ENCODE data around the gene RAF1. TPM values are rescaled to one million over a fixed set of nuclear protein-coding genes. Genes with fewer than 3 reads are reported as not detected.

The RAF1 gene
- total and polyA plus RNA-seq, 9 of the 15 experiments (the other 6 are each of a cell fraction or from before 2014, with no cell fraction given): 28.0 to 183 (median 85.6) TPM

DNA sequence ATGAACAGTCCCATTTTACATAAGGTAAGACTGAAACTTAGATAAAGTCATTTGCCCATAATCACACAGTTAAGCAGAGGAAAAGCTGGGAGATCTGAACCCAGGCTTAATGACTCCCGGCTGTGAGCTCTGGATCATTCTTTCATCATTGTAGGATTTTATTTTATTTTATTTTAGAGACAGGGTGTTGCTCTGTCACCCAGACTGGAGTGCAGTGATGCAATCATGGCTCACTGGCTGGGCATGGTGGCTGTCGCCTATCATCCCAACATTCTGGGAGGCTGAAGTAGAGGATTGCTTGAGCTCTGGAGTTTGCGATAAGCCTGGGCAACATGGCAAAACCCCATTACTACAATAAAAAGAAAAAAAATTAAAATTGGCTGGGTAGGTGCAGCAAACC is 31.2 kb upstream of the RAF1 start (continued):
- no peak for TF ChIP-seq TCF15 (CRISPR knock-in tag; IDR thresholded peaks at IDR 0.05)
- TF ChIP-seq DNMT1 (IDR thresholded peaks at IDR 0.05): no peak
- no peak for TF ChIP-seq ZNF57 (CRISPR knock-in tag; IDR thresholded peaks at IDR 0.05)
- no peak for TF ChIP-seq ZBTB49 (CRISPR knock-in tag; IDR thresholded peaks at IDR 0.05; ENCODE audit: borderline replicate concordance)
- peak; percentile 75 for TF ChIP-seq CEBPB (tag; IDR thresholded peaks at IDR 0.05)
- peak; percentile 26; the same call in 1 of the 2 replicates for TF ChIP-seq BCOR (IDR thresholded peaks at IDR 0.05)
- TF ChIP-seq ZNF143 (CRISPR knock-in tag; IDR thresholded peaks at IDR 0.05): no peak
- no peak for TF ChIP-seq SMAD3 (CRISPR knock-in tag; conservative IDR thresholded peaks at IDR 0.05)
- no peak for TF ChIP-seq MTA1 (IDR thresholded peaks at IDR 0.05; ENCODE audit: borderline replicate concordance)
- TF ChIP-seq TAL1 (IDR thresholded peaks at IDR 0.05): 0 out of 2 replicates have a peak, but pooled peaks have one; percentile 3
- TF ChIP-seq SRSF3 (IDR thresholded peaks at IDR 0.05; ENCODE audit: insufficient read depth, low read length): no peak
- no peak for TF ChIP-seq NFIC (IDR thresholded peaks at IDR 0.05)
- TF ChIP-seq POLR3G (IDR thresholded peaks at IDR 0.05; ENCODE audit: extremely low read depth, insufficient read length, insufficient replicate concordance): no peak
- no peak for TF ChIP-seq BRD9 (IDR thresholded peaks at IDR 0.05; ENCODE audit: low read depth, partially characterized antibody)
- TF ChIP-seq, protein P1, sequence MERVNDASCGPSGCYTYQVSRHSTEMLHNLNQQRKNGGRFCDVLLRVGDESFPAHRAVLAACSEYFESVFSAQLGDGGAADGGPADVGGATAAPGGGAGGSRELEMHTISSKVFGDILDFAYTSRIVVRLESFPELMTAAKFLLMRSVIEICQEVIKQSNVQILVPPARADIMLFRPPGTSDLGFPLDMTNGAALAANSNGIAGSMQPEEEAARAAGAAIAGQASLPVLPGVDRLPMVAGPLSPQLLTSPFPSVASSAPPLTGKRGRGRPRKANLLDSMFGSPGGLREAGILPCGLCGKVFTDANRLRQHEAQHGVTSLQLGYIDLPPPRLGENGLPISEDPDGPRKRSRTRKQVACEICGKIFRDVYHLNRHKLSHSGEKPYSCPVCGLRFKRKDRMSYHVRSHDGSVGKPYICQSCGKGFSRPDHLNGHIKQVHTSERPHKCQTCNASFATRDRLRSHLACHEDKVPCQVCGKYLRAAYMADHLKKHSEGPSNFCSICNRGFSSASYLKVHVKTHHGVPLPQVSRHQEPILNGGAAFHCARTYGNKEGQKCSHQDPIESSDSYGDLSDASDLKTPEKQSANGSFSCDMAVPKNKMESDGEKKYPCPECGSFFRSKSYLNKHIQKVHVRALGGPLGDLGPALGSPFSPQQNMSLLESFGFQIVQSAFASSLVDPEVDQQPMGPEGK (CRISPR knock-in tag; IDR thresholded peaks at IDR 0.05; ENCODE audit: borderline replicate concordance): no peak
- TF ChIP-seq, protein P2, sequence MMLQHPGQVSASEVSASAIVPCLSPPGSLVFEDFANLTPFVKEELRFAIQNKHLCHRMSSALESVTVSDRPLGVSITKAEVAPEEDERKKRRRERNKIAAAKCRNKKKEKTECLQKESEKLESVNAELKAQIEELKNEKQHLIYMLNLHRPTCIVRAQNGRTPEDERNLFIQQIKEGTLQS (IDR thresholded peaks at IDR 0.05): peak; percentile 91
- TF ChIP-seq, protein P2 (CRISPR knock-in tag; conservative IDR thresholded peaks at IDR 0.05): no peak
- TF ChIP-seq ZNF830 (CRISPR knock-in tag; IDR thresholded peaks at IDR 0.05): no peak
- TF ChIP-seq ZNF232 (CRISPR knock-in tag; IDR thresholded peaks at IDR 0.05): no peak
- no peak for TF ChIP-seq ZBED1 (IDR thresholded peaks at IDR 0.05)
- no peak for TF ChIP-seq ZNF174 (CRISPR knock-in tag; IDR thresholded peaks at IDR 0.05)
- TF ChIP-seq ZNF699 (CRISPR knock-in tag; IDR thresholded peaks at IDR 0.05; ENCODE audit: insufficient replicate concordance): no peak
- TF ChIP-seq ZNF589 (CRISPR knock-in tag; IDR thresholded peaks at IDR 0.05; ENCODE audit: low read depth): no peak
- no peak for TF ChIP-seq ATF7 (IDR thresholded peaks at IDR 0.05)
- TF ChIP-seq SP1 (CRISPR knock-in tag; IDR thresholded peaks at IDR 0.05): no peak
- TF ChIP-seq CBX8 (IDR thresholded peaks at IDR 0.05; ENCODE audit: borderline replicate concordance, extremely low read depth, low read depth, low read length, poor library complexity, severe bottlenecking): no peak
- no peak for TF ChIP-seq XRCC5 (IDR thresholded peaks at IDR 0.05; ENCODE audit: low read depth, low read length)

All from K562 (cell line).